ENCODE measurements around the gene HS3ST4. TPM values are rescaled to one million over a fixed set of nuclear protein-coding genes. Genes with fewer than 3 reads are reported as not detected.

HS3ST4 gene
- total and polyA plus RNA-seq, 2 of the 4 experiments (the other 2 are of a cell fraction), result not detected

GRCh38 chr16:25959221-25959620, 267.5 kb downstream of the HS3ST4 start:
- no peak overlapping the region for H3K18ac ChIP-seq (ENCODE audit: low read depth, low read length)
- no peak for ATAC-seq (ENCODE audit: low read depth)
- H3K4me1 ChIP-seq (ENCODE audit: control insufficient read depth, insufficient read depth, low read length), result no peaks in the 10 kb centered on the region
- H3K4me2 ChIP-seq (ENCODE audit: low read depth, low read length), result no peak overlapping the region
- no peak for TF ChIP-seq CHD1 (IDR thresholded peaks at IDR 0.05; ENCODE audit: low read depth, low read length)
- TF ChIP-seq BHLHE40 (IDR thresholded peaks at IDR 0.05; ENCODE audit: low read depth, low read length), result no peak
- no peak for TF ChIP-seq FOS (IDR thresholded peaks at IDR 0.05; ENCODE audit: low read depth, low read length)
- TF ChIP-seq RFX5 (IDR thresholded peaks at IDR 0.05; ENCODE audit: low read depth, low read length), result no peak
- no peak for TF ChIP-seq NFE2L2 (IDR thresholded peaks at IDR 0.05; ENCODE audit: low read depth, low read length)
- no peaks in the 10 kb centered on the region for H4K20me1 ChIP-seq (ENCODE audit: insufficient read depth, low read length)
- no peak overlapping the region for H4K8ac ChIP-seq (ENCODE audit: low read depth in 2 of 2, low read length in 2 of 2)
- H4K5ac ChIP-seq (ENCODE audit: low read depth, low read length), result no peak overlapping the region
- H3K36me3 ChIP-seq (ENCODE audit: control insufficient read depth, insufficient read depth, low read length), result no peaks in the 10 kb centered on the region
- no peak overlapping the region for H2AK5ac ChIP-seq (ENCODE audit: low read depth, low read length)
- H3K4ac ChIP-seq (ENCODE audit: low read depth, low read length), result no peak overlapping the region
- H3K9me1 ChIP-seq (ENCODE audit: insufficient read depth, low read length), result no peaks in the 10 kb centered on the region
- no peak overlapping the region for H3K4me3 ChIP-seq (ENCODE audit: insufficient read depth, low read depth, low read length)
- H2BK20ac ChIP-seq (ENCODE audit: low read depth, low read length), result no peak overlapping the region
- H3K56ac ChIP-seq (ENCODE audit: extremely low read depth, insufficient read depth, low read length), result no peak overlapping the region
- no peaks in the 10 kb centered on the region for H3K27me3 ChIP-seq (ENCODE audit: control insufficient read depth, insufficient read depth, low read length)
- intact Hi-C loops (cut with micrococcal nuclease) (no loop called here), in situ Hi-C loops (cut with MboI; ENCODE audit: low sequenced_read_pairs) (no loop called here), dilution Hi-C loops (cut with HindIII; ENCODE audit: low sequenced_read_pairs, unreplicated experiment) (no loop called here)
- no peaks in the 10 kb centered on the region for H3K79me1 ChIP-seq (ENCODE audit: low read depth in 1 of 2, low read length in 2 of 2)
- no peak overlapping the region for H3K23ac ChIP-seq (ENCODE audit: low read depth, low read length)
- WGBS, 2 experiments (ENCODE audit: extremely low coverage in 2 of 2, insufficient read length in 1 of 2), result no CpG with 5 or more reads among the region's 2 CpGs
- peaks cover 10% of the 10 kb centered on the region for H3K9me3 ChIP-seq (ENCODE audit: control insufficient read depth, insufficient read depth, low read length)
- POLR2A ChIA-PET (ENCODE audit: unreplicated experiment), result no interaction called here
- no peak overlapping the region for H4K91ac ChIP-seq (ENCODE audit: insufficient read depth, low read depth, low read length)
- CTCF ChIA-PET, result no interaction called here
- H2AK9ac ChIP-seq (replicated peaks; ENCODE audit: low read depth, low read length, poor library complexity), result no peak overlapping the region
- H2BK5ac ChIP-seq (ENCODE audit: low read depth, low read length, poor library complexity, severe bottlenecking), result no peak overlapping the region
- no peak overlapping the region for H2BK15ac ChIP-seq (ENCODE audit: low read depth, low read length)
- no peak overlapping the region for H3K27ac ChIP-seq (ENCODE audit: insufficient read depth, low read length)
- no peak overlapping the region for H3K14ac ChIP-seq (replicated peaks; ENCODE audit: low read depth, low read length)
- H2AFZ ChIP-seq (replicated peaks; ENCODE audit: low read length, poor library complexity), result no peak overlapping the region
- no peak overlapping the region for H2BK120ac ChIP-seq (ENCODE audit: low read depth, low read length)
- BruUV-seq (replicated peaks), result no TSS peak
- no peak for DNase-seq
- H3K9ac ChIP-seq (ENCODE audit: low read depth, low read length), result no peak overlapping the region

All from IMR-90 (cell line).